HEK293 (cell line): ENCODE results near the gene NMNAT2.
A peak's percentile ranks its signal among the peaks of the same experiment; 100 is the strongest.

Source experiments
- CTCF ChIA-PET: fragments of 350-600 bp; formaldehyde crosslinking; extraction: SDS; loops from one replicate; lab custom pipeline; 2021; ENCODE audit warnings: antibody characterized with exemption; lab: Yijun Ruan, JAX
- POLR2A ChIA-PET: fragments of 300-600 bp; formaldehyde crosslinking; extraction: SDS; loops from one replicate; lab custom pipeline; 2020; ENCODE audit warnings: antibody characterized with exemption, inconsistent platforms; lab: Yijun Ruan, JAX
- H3K27ac ChIP-seq: fragments of 200-500 bp; sonication (Bioruptor generic); 2 replicates; pipeline ENCODE4 v1.5.1; 2014; ENCODE audit warnings: low read depth, low read length, control low read depth, inconsistent platforms; ENCODE audit errors: extremely low read depth
- H3K36me3 ChIP-seq, 2 experiments: fragments of 200-500 bp in 1 of 2; sonication (Bioruptor generic) in 1 of 2; 1 replicate in 1 of 2; 2 replicates in 1 of 2; pipeline ENCODE4 v1.5.1; 2014 to 2017; ENCODE audit warnings: inconsistent platforms in 2 of 2, low read length in 2 of 2; ENCODE audit not compliant: control insufficient read depth in 2 of 2, insufficient read depth in 1 of 2
- H3K4me1 ChIP-seq: fragments of 200-500 bp; sonication (Bioruptor generic); 2 replicates; pipeline ENCODE4 v1.5.1; 2014; ENCODE audit warnings: mild to moderate bottlenecking, low read length, inconsistent platforms; ENCODE audit not compliant: control insufficient read depth, insufficient read depth
- H3K4me3 ChIP-seq: 2 replicates; pipeline ENCODE4 v1.5.1; 2011; ENCODE audit warnings: low read depth, mild to moderate bottlenecking, control low read depth, low read length, moderate library complexity
- H3K9me3 ChIP-seq: fragments of 200-500 bp; sonication (Bioruptor generic); 2 replicates; pipeline ENCODE4 v1.5.1; 2014; ENCODE audit warnings: low read depth, low read length, inconsistent platforms; ENCODE audit not compliant: control insufficient read depth, insufficient read depth
- ATF2 ChIP-seq: fragments of 450-650 bp; formaldehyde crosslinking; IDR thresholded peaks from 2 replicates; pipeline ENCODE4 v1.5.1; 2016; ENCODE audit warnings: missing biosample characterization, missing genetic modification characterization, low read depth
- GLI4 ChIP-seq: fragments of 450-650 bp; formaldehyde crosslinking; IDR thresholded peaks from 2 replicates; pipeline ENCODE4 v1.5.1; 2016; ENCODE audit warnings: missing biosample characterization, missing genetic modification characterization
- HIC1 ChIP-seq: fragments of 450-650 bp; formaldehyde crosslinking; IDR thresholded peaks from 2 replicates; pipeline ENCODE4 v1.5.1; 2016; ENCODE audit warnings: missing biosample characterization, missing genetic modification characterization
- HOXD13 ChIP-seq: sonication (generic); formaldehyde crosslinking; IDR thresholded peaks from 2 replicates; pipeline ENCODE4 v1.8.0; 2022; ENCODE audit warnings: missing genetic modification reagents, borderline replicate concordance
- REST ChIP-seq: fragments of 450-650 bp; formaldehyde crosslinking; IDR thresholded peaks from 2 replicates; pipeline ENCODE4 v1.5.1; 2016; ENCODE audit warnings: missing biosample characterization, missing genetic modification characterization
- ZBTB1 ChIP-seq: fragments of 450-650 bp; formaldehyde crosslinking; IDR thresholded peaks from 2 replicates; pipeline ENCODE4 v1.5.1; 2016; ENCODE audit warnings: missing biosample characterization, missing genetic modification characterization
- ZBTB10 ChIP-seq: fragments of 450-650 bp; formaldehyde crosslinking; IDR thresholded peaks from 2 replicates; pipeline ENCODE4 v1.5.1; 2016; ENCODE audit warnings: missing biosample characterization, missing genetic modification characterization
- ZBTB20 ChIP-seq: fragments of 450-650 bp; formaldehyde crosslinking; IDR thresholded peaks from 2 replicates; pipeline ENCODE4 v1.5.1; 2016; ENCODE audit warnings: missing biosample characterization, missing genetic modification characterization
- ZFP37 ChIP-seq: fragments of 450-650 bp; formaldehyde crosslinking; IDR thresholded peaks from 2 replicates; pipeline ENCODE4 v1.5.1; 2016; ENCODE audit warnings: missing biosample characterization, missing genetic modification characterization
- ZNF121 ChIP-seq: fragments of 450-650 bp; formaldehyde crosslinking; IDR thresholded peaks from 2 replicates; pipeline ENCODE4 v1.5.1; 2016; ENCODE audit warnings: missing biosample characterization, missing genetic modification characterization
- ZNF16 ChIP-seq: fragments of 450-650 bp; formaldehyde crosslinking; IDR thresholded peaks from 2 replicates; pipeline ENCODE4 v1.5.1; 2016; ENCODE audit warnings: low read depth, missing biosample characterization, missing genetic modification characterization
- ZNF2 ChIP-seq: fragments of 450-650 bp; formaldehyde crosslinking; IDR thresholded peaks from 2 replicates; pipeline ENCODE4 v1.5.1; 2016; ENCODE audit warnings: missing biosample characterization, missing genetic modification characterization
- ZNF221 ChIP-seq: fragments of 450-650 bp; formaldehyde crosslinking; IDR thresholded peaks from 2 replicates; pipeline ENCODE4 v1.5.1; 2017; ENCODE audit warnings: missing biosample characterization, missing genetic modification characterization, borderline replicate concordance
- ZNF335 ChIP-seq: fragments of 450-650 bp; formaldehyde crosslinking; conservative IDR thresholded peaks from 2 replicates; pipeline ENCODE4 v1.5.1; 2016; ENCODE audit warnings: missing biosample characterization, missing genetic modification characterization
- ZNF341 ChIP-seq: fragments of 450-650 bp; formaldehyde crosslinking; IDR thresholded peaks from 2 replicates; pipeline ENCODE4; 2016; ENCODE audit warnings: low read depth, missing biosample characterization, missing genetic modification characterization
- ZNF354C ChIP-seq: fragments of 450-650 bp; formaldehyde crosslinking; IDR thresholded peaks from 2 replicates; pipeline ENCODE4 v1.5.1; 2016; ENCODE audit warnings: missing biosample characterization, missing genetic modification characterization, low read depth, borderline replicate concordance
- ZNF449 ChIP-seq: fragments of 450-650 bp; formaldehyde crosslinking; IDR thresholded peaks from 2 replicates; pipeline ENCODE4 v1.5.1; 2017; ENCODE audit warnings: missing biosample characterization, mild to moderate bottlenecking, missing genetic modification characterization, moderate library complexity
- ZNF514 ChIP-seq: fragments of 450-650 bp; formaldehyde crosslinking; IDR thresholded peaks from 2 replicates; pipeline ENCODE4 v1.5.1; 2016; ENCODE audit warnings: missing biosample characterization, missing genetic modification characterization
- ZNF623 ChIP-seq: fragments of 450-650 bp; formaldehyde crosslinking; IDR thresholded peaks from 2 replicates; pipeline ENCODE4 v1.5.1; 2016; ENCODE audit warnings: missing biosample characterization, missing genetic modification characterization
- ZNF626 ChIP-seq: fragments of 450-650 bp; sonication (Bioruptor Pico); formaldehyde crosslinking; IDR thresholded peaks from 2 replicates; pipeline ENCODE4 v1.5.1; 2018; ENCODE audit warnings: missing biosample characterization, missing genetic modification characterization, inconsistent platforms
- ZNF701 ChIP-seq: fragments of 450-650 bp; formaldehyde crosslinking; IDR thresholded peaks from 2 replicates; pipeline ENCODE4 v1.5.1; 2016; ENCODE audit warnings: missing biosample characterization, missing genetic modification characterization
- ZNF843 ChIP-seq: fragments of 450-650 bp; formaldehyde crosslinking; IDR thresholded peaks from 2 replicates; pipeline ENCODE4 v1.5.1; 2016; ENCODE audit warnings: missing biosample characterization, missing genetic modification characterization

NMNAT2 gene

GRCh38 chr1:183346276-183346732 lies 71.9 kb downstream of the NMNAT2 start:
- no peaks in the 10 kb centered on the region for H3K4me1 ChIP-seq
- POLR2A ChIA-PET = no interaction called here
- H3K27ac ChIP-seq = no peak overlapping the region
- H3K36me3 ChIP-seq = no peaks in the 10 kb centered on the region
- TF ChIP-seq HIC1 (tag by site-specific recombination) (no peak), ZNF449 (tag by site-specific recombination) (peak; percentile 90)
- TF ChIP-seq, all 188 proteins: peak for 1
- H3K9me3 ChIP-seq = no peaks in the 10 kb centered on the region
- no peak overlapping the region for H3K4me3 ChIP-seq
- CTCF ChIA-PET = no interaction called here

GRCh38 chr1:183339556-183340167 lies 78.5 kb downstream of the NMNAT2 start:
- Histone ChIP-seq H3K4me1 (no peaks in the 10 kb centered on the region), H3K36me3 (no peaks in the 10 kb centered on the region), H3K4me3 (no peak overlapping the region), H3K27ac (no peak overlapping the region), H3K9me3 (no peaks in the 10 kb centered on the region)
- CTCF ChIA-PET = no interaction called here
- TF ChIP-seq ZNF221 (tag by site-specific recombination) (no peak), ZNF121 (tag by site-specific recombination) (no peak), ZNF623 (tag by site-specific recombination) (no peak), ZNF341 (tag by site-specific recombination) (no peak), ATF2 (tag by site-specific recombination) (no peak), ZBTB1 (tag by site-specific recombination) (no peak), ZBTB10 (no peak), HOXD13 (CRISPR knock-in tag) (no peak), GLI4 (tag by site-specific recombination) (no peak), ZNF354C (tag by site-specific recombination) (no peak), ZNF2 (tag by site-specific recombination) (no peak), ZNF843 (tag by site-specific recombination) (no peak), ZNF701 (tag by site-specific recombination) (no peak), ZNF514 (tag by site-specific recombination) (no peak), ZFP37 (tag by site-specific recombination) (no peak), ZNF16 (tag by site-specific recombination) (no peak), ZNF335 (tag by site-specific recombination) (no peak), REST (tag by site-specific recombination) (no peak), ZNF626 (no peak), ZBTB20 (tag by site-specific recombination) (no peak)
- POLR2A ChIA-PET = no interaction called here
